HG02763 (cell line): Measurements from ENCODE around the gene CYP27B1.

ENCODE experiments used
- ATAC-seq: cut with Tn5 transposase; IDR thresholded peaks from one replicate; pipeline ENCODE4 v1.9.1; 2021; ENCODE audit warnings: mild to moderate bottlenecking, moderate library complexity; ENCODE audit not compliant: unreplicated experiment

The CYP27B1 gene

DNA sequence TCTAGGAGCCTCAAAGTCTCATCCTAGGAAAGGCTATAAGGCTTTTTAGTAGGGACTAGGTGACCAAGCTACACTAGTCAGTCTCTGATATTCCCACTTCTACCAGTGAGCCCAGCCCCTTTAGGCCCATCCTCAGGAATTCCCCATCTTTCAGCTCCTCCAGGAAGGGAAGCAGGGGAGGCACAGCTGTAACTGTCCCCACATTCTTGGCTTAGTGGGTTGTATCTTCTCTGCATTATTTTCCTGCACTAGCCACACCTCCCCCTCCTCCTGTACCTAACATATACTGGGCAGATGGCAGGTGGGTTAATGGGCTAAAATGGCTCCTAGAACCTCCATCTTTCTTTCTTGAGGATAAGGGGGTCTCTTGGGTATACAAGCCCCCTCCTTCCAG, 424 bp upstream of the CYP27B1 start:
- no peak for ATAC-seq

DNA sequence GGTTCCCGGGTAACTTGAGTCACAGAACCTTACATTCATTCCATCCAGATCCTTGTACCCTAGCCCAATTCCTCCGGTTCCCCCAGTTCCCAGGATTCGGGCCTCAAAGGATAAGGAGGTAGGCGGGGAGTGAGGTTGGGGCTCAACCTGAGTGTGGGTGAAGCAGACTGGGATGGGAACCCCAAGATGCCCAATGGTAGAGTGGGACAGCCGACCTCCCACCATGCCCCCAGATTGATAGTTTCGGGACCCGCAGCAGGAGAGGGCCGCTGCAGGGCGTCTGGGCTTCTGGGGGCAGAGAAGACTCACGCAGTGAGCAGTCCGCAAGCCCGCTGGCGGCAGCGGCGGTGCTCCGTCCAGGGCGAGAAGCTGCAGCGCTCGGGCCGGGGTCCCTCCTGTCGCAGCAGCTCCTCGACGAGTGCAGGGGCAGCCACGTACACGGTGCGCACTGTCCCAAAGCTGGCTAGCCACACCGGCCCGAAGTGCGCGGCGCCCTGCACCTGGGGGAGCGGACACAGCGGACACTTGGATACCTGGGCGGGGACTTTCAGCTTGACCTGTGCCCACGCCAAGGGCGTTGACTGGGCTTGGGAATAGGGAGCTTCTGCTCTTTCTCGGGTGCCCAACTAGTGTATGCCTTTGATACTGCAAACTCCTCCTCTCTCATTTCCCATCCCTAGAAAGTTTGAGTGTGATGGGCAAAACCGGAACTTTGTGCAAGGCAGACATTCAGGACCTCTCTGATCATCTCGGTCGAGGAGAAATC, 997 bp downstream of the CYP27B1 start:
- ATAC-seq = no peak

DNA sequence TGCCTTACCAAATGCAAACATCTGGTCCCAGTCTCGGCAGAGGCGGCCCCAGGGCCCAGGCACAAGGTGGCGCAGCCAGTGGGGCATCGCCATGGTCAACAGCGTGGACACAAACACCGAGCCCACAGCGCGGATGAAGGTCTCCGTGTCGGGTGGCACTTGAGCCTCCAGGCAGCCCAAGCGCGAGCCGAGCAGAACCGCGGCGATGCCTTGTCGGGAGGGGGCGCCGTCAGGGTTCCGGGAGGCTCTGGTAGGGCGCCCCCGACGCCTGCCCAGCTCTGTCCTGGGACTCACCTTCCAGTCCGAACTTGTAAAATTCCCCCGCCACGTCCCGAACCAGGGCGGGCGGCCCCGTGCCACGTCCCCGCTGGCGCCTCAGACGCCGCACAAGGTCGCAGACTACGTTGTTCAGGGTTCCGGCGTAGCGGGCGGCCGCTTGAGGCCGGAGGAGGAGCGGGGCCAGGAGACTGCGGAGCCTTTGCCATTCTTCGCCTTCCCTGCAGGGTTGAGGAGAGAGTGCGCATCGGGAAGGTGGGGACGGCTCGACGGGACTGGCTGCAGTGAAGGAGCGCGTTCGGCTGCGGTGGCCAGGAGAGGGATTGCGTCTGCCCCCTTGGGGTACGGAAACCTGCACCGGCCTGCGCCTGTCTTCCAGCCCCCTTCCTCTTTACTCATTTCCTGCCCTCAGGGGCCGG, 1.7 kb downstream of the CYP27B1 start:
- peak; percentile 57 for ATAC-seq

DNA sequence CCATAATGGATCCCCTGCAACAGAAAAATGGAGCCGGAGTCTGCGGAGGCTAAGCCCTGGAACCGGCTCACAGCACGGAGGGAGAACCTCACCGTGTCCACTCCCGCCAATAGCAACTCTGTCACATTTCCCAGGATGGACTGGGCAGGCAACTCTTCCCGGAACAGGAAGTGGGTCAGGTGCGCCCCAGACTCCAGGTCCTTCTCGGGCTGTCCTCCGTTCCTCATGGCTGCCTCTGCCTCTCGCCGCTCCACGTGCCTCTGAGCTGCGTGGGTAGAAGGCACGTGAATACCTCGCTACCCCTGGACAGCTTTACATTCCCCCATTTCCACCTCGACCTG, 2.2 kb downstream of the CYP27B1 start:
- no peak for ATAC-seq

DNA sequence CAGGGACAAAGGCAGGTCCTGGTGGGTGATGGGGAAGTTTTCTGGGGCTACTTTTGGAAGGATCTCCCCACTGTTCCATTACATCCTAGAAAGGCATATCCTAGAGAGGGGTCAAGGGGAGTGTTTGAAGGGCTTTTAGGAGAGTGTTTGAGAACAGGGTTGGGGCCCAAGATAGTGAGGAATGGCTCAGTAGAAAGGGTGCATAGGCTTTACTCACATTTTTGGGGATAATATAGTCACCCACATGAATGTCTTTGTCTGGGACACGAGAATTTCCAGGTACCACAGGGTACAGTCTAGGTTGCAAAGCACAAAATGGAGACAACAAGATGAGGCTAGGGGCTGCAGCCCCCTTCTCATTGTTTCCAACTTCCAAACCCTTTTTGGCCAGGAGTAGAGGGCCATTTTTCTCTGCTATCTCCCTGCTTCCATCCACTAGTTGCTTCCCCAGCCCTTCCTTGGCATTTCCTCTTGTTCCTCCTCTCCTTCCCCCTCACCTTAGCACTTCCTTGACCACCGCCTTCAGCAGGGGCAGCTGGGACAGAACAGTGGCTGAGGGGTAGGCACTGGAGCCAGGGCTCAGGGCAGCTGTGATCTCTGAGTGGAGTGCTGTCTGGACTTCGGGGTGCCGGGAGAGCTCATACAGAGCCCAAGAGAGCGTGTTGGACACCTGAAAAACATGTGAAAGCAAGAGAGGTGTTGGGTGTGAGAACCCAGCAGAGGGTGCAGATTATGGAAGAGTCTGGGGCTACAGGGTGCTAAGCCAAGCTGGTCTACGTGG, 2.8 kb downstream of the CYP27B1 start:
- ATAC-seq = no peak

DNA sequence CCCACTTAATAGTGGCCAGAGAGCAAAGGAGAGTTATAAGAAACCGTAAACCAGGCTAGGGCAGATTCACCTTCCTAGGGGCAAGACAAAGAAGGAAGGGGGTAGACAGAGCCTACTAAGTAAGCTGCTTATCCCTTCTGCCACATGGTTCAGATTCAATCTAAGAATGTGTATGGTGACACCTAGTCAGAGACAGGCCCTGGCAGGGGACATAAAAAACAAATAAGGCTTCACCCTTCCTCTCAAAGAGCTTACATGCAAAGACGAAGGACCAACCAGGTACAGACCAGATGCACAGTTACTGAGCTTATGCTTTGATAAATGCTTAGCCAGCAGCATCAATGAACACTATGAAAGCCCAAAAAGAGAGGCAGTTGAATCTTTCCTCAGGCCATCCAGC, 4.4 kb downstream of the CYP27B1 start:
- ATAC-seq = no peak

DNA sequence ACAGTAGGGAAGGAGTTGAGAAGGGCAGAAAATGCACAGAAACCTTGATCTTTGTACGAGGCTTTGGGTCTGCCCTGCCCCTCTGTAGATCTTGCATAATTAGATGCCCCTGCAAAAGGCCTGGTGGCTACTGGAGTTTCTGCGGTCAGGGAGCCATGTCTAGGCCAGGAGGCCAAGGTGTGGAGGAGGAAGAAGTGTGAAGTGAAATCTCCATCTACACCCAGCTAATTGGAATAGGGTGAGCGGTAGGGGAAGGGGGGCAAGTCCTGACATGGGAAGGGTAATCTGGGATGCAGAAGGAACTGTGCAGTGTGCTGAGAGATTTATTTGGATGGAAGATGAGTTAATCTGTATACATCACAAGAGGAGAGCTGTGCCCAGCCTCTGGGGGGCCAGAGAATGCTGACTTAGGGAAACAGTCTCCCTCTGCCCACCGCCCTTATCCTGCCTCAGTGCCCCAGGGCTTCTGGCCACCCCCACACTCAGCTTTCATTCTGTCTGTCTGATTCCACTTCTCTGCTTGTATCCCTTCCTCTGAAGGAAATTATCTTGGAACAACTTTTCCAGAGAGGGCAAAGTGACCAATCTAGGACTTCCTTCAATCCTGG, 5.4 kb downstream of the CYP27B1 start:
- no peak for ATAC-seq

DNA sequence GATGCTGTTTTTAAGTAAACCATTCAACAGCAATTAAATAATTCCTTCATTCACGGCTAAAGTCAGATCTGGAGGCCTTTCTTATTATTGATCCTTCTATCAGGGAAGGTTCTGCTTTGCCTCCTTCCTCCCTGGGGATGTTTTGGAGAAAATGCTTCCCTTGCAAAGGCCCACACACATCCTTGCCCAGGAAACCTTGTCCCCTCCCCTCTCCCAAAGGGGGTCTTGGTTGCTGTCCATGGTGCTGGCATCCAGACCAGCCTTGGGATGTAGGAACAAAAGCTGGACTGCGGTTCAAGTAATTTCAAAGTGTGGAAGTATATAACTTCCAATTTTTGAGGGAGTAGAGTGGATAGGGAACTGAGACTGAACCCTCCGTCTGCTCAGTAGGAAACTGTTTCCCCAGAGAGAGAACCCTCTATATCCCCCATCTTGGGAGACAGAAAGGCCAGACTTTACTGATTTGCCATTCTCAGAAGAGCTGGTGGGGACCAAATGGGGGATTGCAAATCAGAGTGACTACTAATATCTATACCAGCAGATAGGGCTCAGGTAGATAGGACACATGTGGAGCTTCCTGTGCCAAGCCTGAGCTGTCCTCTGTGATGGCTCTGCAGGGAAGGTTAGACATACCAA, 6.4 kb downstream of the CYP27B1 start:
- no peak for ATAC-seq

DNA sequence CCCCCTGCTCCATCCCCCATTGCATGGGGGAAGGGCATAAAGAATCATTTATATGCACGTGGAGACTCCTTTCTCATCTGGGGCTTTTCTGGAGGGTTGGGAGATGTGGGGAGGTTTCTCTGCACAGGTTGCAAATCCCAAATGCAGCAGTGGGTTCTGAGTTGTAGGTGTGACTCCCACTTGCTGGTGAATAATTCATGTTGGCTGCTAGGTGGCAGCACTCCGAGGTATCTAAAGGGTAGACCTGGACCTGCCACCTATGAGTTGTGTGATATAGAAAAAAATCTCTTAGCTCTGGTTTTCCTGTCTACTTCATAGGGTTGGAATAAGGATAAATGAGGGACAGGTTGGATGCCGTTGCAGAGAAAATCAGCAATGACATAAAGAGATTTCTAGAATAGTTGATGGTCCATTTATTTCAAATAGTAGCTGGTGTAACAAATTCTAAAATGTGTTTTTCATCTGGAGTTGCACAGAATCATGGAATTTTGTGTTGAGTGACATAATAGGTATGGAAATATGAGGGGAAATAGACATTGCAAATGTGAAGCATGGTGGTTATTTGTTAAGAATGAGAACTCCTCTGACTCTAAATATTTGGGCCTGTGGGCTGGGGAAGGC, 7.4 kb downstream of the CYP27B1 start:
- no peak for ATAC-seq

DNA sequence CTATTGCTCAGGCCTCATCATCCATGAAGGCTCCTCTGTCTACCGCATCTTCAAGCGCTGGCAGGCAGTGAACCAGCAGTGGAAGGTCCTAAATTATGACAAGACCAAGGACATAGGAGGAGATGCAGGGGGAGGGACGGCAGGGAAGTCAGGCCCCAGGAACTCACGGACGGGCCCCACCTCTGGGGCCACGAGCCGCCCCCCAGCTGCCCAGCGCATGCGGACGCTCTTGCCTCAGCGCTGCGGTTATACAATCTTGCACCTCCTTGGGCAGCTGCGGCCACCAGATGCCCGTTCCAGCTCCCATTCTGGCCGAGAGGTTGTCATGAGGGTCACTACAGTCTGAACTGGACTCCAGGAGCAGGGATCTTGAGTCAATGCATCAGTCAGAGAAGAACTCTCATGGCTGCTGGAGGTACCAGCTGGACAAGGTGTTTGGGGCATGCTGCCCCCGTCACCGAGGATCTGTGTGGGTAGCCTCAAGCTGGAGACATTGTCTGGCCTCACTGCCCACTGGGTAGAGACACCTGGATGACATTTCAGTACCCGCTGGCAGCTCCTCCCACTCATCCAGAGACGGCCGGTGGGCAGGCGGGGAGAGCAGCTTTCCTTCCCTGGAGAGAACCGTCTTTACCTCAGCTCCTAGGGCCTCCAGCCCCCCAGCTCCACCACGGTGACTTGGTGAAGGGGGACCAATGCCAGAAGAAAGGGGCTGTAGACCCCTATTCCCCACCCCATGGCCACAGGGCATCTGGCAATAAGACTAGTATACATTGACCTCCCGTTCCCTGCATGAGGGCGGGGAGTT, 8.1 kb downstream of the CYP27B1 start:
- ATAC-seq = no peak

DNA sequence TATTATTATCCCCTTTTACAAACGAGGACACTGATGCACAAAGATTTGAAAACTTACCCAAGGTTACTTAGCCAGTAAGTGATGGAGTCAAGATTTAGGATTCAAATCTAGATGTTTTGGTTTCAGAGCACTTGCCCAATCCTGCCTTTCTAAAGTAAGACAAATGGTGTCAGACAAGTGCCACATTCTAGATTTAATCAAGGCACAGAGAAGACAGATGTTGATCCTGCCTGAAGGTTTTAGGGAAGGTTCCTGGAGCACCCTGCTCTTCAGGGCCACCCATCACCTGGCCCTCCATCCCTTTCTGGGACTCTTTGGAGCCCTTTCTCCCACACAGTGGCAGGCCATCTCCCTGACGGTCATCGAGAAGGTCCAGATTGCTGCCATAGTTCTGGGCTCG, 9.1 kb downstream of the CYP27B1 start:
- ATAC-seq = no peak

DNA sequence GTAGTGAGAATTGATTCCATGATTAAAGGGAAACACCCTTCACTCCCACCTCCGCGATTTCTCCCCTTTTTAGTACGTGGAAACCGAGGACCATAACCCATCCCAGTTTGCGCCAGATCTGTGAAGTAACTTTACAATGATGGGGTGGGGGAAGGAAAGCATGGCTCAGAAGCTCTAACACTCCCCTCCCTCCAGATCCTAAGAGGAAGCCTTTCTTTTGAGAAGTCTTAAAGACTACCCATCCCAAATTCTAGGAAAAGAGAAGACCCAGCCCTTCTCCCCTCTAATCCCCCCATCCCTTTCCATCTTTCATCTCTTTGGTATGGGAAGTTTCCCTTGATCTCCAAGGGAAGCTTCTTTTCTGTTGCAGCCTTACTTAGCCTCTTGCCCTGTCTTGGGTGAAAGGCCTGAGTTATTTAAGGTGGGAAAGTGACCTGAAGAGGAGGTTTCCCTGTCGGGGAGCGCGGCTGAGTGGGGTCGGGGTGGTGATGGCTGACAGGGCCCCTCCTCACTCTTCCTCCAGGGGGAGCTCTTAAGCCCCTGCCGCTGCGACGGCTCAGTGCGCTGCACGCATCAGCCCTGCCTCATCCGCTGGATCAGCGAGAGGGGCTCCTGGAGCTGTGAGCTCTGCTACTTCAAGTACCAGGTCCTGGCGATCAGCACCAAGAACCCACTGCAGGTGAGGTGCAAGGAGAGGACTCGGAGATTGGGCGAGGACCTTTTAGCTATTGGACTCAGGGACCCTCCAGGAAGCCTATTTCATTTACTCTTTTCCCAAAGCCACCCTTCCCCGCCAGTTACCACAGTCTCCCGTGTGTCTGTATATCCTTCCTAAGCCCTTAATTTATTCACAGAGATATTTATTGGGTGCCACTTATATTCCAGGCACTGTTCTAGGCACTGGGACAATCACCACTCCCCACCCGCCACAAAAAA, 10.2 kb downstream of the CYP27B1 start:
- no peak for ATAC-seq

DNA sequence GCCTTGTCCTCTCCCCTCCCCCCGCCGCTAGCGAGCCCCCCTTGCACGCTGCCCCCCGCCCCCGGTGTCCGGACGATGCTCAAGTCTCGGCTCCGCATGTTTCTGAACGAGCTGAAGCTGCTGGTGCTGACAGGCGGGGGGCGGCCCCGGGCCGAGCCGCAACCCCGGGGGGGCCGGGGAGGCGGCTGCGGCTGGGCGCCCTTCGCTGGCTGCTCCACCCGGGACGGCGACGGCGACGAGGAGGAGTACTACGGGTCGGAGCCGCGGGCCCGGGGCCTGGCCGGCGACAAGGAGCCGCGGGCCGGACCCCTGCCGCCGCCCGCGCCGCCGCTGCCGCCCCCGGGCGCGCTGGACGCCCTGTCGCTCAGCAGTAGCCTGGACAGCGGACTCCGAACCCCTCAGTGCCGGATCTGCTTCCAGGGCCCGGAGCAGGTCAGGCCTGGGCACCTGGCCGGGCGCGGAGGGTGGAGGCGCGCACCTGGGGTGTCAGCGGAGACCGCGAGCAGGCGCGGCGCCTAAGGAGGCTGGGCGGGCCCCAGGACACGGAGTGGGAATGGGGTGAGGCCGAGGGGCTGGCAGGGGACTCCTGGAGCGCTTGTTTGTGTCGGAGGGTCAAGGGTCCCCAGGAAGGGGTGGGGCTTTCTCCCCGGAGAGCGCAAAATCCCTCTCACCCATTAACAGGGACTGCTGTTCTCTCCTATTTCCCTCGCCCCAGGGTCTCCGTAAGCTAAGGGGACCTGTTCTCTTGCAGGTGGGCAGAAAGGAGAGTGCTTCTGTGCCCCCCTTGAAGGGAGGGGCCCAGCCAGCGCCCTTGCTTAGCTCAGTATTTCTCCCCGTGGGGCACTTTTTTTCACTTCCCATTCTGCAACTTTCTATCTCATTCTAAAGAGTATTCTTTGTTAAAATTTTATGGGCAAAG, 11.2 kb downstream of the CYP27B1 start:
- no peak for ATAC-seq

DNA sequence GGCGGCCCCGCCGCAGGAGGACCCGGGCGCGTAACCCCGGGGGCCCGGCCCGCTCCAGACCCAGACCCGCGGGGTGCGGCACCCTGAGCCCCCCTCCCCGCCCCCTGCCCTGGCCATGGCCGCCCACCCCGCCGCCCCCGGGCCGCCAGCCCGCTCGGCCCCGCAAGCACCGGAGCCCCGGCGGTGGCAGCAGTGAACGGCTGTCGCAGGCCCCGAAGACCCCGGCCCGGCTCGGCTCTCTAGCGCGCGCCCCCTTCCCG, 11.8 kb downstream of the CYP27B1 start:
- no peak for ATAC-seq

DNA sequence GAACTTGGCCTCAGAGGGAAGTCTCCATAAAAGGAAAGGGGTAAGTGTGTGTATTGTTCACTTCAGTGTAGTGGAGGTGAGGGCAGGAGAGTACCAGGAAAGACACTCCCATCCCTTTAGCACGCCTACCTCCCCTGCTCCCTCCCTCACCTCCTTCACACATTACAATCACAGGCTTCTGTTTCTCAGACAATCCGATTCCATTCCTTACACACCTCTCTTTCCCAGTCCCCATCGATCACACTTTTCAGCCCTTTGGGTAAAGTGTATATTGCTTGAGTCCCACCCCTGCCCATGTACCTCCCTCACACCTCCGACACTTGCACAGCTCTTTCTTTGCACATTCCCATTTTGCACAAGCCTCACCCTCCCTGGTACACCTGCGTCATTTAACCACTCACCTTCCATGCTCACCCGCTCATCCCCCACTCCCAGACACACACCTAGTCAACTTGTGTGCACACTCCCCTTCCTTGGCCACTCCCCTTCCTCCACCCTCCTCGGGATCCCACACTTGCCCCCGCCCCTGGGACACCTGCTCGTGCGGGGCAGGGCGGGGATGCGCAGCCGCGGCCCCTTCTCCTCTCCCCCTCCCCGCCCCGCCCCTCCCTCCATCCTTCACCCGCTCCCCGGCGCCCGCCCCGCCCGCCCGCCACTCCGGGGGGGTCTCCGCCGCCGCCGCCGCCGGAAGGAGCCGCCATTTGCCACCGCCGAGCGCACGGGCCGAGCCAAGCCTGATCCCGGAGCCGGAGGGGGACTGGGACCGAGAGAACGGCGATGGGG, 12.3 kb downstream of the CYP27B1 start, which contains the start of gene MARCHF9:
TSS of gene MARCHF9 (plus strand) at position 693 of the 783 bp plus-strand sequence. CDS start 426 bp downstream, outside the sequence.
- ATAC-seq = peak; percentile 31

DNA sequence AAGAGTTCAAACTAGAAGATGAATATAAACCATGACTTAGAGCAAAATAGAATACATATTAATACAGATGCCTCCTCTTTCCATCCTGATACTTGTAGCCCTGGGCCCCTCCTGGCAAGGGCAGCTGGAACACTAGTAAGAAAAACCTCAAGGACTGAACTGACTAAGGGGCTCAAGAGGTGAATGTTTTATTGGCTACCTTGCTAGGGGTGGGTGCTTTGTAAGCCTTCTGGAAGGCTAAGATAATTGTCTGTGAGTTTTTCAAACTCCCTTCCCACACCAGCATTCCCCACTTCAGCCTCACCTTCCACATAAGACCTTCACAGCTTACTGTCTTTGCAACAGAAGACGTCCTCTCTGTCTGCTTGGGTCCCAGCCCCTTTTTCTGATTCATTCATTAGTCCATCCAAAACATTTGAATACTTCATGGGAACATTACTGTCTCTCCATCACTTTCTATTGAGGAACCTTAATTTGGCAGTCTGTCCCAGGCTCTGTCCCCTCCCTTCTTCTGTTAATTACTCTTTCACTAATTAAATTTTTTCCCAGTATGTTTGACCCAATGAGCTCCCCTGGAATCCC, 13.0 kb downstream of the CYP27B1 start:
- no peak for ATAC-seq

DNA sequence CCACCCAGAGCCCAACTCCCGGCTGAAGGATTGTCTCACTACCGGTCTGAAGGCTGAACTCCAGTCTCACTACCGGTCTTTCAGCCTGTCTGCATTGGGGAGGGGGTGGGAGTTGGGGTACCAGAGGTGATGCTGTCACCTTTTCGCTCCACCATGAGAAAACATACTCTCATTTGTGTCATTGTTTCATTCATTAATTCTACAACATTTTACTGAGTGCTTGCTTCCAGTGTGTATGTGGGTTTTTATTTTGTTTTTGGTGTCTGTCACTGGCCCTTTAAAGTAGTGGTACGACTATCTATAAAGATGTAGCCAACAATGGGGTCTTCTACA, 14.2 kb downstream of the CYP27B1 start:
- ATAC-seq = no peak
